NCI-H82 (cell line): ENCODE data around the gene RGL1.

Experiments
- DNase-seq: peaks from one replicate; lab custom pipeline; 2025; lab: John Stamatoyannopoulos, UW

The RGL1 gene

DNA sequence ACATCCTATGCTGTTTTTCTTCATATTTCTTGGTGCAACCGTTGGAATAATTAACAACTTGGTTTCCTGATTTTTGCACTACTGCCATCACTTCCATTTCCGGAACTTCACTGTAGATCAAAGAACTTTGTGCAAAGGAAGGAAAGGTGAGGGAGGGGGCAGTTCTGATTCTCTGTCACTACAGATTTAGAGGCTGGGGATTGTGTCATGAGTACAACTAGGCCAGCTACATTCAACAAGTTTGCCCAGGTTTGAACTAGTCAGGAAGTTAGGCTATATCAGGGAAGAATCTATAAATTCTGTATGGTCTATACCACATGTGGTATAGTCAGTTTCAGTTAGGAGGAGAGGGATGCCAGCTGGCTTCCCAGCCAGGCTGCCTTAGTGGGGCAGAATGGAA lies 84.2 kb downstream of the RGL1 start:
- no peak for DNase-seq

GRCh38 chr1:183891158-183891856 lies 86.4 kb downstream of the RGL1 start:
- no peak for DNase-seq

GRCh38 chr1:183892351-183892793 lies 87.5 kb downstream of the RGL1 start:
- DNase-seq, result no peak

- DNase-seq, result peak; percentile 87
These were observed 88.8 kb downstream of the RGL1 start for GRCh38 chr1:183893561-183894289.

DNA sequence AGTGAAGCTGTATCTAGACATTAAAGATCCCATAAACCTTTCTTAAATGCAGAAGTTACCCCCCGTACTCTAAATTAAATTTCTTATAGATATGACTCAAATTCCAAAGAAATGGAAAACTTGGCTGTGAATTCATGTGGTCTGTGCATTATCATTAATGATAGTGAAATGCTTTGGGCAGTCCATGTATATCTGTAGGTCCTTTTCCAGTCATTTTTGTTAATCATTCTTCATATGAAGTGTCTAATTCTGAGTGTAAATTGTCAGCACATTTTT lies 89.3 kb downstream of the RGL1 start:
- no peak for DNase-seq

DNA sequence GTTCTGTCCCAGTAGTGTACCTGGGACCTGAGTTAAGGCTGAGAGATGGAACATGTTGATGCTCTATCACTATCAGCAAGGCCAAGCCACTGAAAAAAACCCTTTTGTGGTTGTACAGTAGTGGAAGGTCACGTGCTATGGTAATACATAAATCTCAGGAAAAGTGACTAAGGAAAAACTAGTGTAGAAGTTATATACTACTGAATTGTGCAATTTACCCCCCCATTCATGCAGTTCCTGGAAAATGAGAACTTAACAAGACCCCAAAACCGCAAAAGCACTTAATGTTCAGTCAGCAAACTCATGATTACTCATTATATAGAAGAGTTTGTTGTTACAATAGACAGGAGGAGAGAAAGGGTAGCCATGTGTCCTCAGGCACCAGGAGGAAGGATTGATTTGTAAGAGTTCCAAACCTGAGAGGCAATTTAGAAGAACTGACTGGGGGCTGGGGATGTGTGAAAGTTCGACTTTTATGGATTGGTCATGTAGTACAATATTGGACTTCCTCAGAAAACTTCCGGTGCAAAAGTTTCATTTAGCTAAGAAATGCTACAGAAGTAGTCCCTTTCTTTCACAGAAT lies 91.6 kb downstream of the RGL1 start:
- no peak for DNase-seq

DNA sequence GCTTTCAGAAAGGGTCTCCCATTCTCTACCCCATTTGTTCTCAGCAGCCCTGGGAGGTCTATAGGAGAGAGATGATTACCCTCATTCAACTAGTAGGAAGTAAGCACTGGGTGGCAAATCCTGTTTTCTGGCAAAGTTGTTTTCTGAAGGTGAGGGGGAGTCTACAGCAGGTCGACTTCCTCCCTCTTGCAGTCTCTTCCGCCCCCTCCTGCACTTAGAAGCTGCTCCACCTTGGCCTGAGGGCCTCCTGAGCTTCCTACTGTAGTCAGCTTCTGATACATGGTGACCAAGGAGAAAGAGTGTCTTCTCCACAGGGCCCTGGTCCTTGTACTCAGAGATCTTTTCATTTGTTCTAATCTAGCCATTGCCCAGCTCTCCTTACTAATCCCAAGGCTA lies 93.1 kb downstream of the RGL1 start:
- DNase-seq, result no peak

GRCh38 chr1:183898610-183899009 lies 93.7 kb downstream of the RGL1 start:
- DNase-seq, result no peak

DNA sequence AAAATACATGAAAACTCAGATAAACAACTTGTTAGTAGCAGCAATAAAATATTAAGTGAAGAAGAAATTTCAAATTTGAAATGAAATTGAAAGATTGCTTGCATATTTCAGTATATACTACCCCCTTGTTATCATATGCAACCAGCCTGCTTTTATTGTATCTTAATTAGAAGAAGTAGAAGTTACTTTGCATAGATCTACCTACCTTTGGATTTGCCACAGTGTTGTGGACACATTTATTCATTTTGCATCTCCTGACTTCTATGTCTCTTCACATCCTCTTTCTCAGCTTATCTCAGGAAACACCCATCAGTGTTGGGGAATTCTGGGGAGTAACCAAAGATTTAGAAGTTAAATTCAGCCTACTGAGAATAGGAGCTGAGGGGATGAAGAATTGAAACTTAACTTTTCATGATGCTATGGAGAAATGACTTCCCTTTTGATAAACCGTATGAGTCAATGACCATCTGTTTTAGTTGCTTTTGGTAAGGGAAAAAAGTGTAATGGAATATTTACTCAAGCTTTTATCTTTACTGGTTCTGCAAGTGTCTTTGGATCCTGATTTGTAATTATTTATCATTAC lies 96.9 kb downstream of the RGL1 start:
- DNase-seq, result no peak

GRCh38 chr1:183903101-183903500 lies 98.2 kb downstream of the RGL1 start:
- DNase-seq, result no peak

- no peak for DNase-seq
These were observed 100.7 kb downstream of the RGL1 start for GRCh38 chr1:183905508-183906113.

DNA sequence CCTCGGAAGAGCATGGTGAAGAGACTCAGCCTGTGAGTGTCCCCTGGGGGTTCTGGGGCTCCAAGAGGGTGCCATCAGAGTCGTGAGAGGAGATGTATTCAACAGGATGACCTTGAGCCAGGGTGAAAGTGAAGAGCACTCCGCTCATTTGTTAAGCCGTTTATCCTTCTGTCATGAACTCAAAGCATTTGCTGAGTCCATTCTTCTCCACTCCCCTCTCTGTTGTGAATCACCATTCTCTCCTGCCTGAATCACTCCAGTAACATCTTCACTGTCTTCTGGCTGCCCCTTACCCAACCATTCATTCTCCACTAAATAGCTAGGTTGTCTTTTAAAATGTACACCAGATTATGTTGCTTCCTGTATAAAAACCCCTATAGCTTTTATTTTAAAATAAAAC lies 102.2 kb downstream of the RGL1 start:
- peak; percentile 72 for DNase-seq

DNA sequence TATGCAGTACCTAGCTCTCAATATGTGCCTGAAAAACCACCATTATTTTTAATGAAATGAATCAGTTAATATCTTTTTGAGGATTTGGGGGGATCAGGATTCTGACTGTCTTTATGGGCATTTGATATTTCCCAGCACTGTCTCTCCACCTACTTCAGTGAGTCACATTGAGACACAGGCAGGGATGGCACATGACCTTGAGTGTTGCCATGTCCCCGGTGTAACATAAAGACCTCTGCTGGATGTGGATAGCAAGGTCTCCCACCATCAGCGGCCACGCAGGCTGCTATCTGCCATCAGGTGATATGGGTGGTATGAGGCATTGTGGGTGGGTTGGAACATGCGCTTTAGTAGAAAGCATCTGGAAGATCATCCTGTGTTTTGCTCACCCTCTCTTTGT lies 103.2 kb downstream of the RGL1 start:
- no peak for DNase-seq

- DNase-seq, result no peak
These were observed 104.8 kb downstream of the RGL1 start for GRCh38 chr1:183909672-183910071.

- no peak for DNase-seq
These were observed 105.9 kb downstream of the RGL1 start for GRCh38 chr1:183910845-183911244.

DNA sequence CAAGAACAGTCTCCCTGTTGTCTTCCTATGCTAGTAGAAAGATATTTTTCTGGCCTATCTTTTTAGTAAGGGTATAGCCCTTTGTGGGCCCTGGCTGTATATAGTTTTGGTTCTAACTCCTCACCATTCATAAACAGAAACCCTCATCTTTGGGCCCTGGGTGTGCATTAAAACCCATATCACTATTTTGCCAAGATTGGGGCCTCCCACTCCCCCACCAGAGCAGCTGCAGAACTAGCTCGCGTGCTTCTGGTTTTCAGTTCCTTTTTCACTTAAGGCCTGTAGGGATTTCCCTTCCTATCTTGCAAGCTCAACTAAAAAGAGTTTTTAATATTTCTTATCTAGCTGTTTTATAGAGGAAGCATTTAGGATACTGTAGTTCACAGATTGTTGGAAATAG lies 106.4 kb downstream of the RGL1 start:
- no peak for DNase-seq

GRCh38 chr1:183912265-183912886 lies 107.5 kb downstream of the RGL1 start:
- no peak for DNase-seq

- DNase-seq, result no peak
These were observed 108.7 kb downstream of the RGL1 start for GRCh38 chr1:183913567-183913993.

- no peak for DNase-seq
These were observed 109.4 kb downstream of the RGL1 start for GRCh38 chr1:183914276-183914675.

DNA sequence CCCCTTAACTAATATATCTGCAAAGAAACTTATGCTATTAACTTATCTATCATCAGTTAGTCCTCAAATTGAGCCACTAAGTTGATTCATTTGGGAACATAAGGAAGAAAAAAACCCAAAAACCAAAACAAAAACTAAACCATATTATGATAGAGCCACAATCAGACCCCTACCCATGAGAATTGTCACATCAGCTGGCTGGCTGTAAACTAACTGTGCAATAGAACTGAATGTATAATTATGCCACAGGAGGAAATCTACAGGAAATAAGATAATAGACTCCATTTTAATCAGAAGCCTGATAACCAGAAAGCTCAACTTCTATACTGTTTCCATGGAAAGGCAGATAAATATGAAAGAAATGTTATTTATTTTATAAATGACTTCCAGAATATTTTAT lies 110.0 kb downstream of the RGL1 start:
- DNase-seq, result no peak

DNA sequence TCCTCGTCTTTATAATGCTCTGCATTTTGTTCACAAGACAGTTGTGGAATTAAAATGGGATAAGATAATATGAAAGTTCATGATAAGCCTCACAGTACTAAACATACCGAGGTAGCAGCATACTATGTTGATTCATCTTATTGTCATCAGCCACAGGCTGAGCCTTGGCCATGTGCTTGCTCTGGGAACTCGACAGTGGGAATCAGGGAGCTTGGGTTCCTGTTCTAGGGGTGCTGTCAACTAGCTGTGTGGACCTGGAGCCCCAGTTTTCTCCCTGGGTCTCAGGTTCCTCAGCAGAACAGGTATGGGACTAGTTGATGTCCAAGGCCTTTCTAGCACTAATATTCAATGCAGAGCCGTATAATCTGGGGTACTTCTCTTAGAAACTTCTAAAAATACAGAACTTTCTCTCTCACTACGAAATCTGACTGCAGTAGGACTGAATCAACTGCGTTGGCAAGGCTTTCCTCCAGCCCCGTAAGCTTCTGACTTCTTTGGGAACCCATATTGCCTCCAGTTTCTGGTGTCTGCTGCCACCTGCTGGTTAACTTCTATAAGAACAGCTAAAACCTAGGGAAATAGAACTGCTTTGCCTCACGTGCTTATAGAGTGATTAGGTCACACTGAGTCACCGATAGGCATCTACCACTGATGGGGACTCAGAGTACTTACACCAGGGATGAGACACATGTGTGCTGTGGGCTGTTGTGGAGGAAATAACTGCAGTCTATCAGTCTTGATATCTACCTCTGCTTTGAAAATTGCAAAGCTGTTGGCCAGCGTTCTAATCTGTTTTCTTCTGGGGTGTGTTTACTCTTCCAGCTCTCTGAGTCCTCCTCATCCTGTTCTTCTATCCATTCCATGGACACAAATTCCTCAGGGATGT lies 110.9 kb downstream of the RGL1 start:
- DNase-seq, result peak; percentile 96
